ENCODE data around the gene CUBN.
"Not testable (repeated sequence)": the region's sequence is repeated elsewhere in the genome, so short reads cannot be mapped to it uniquely, and the experiment has no call there.

Gene CUBN

DNA sequence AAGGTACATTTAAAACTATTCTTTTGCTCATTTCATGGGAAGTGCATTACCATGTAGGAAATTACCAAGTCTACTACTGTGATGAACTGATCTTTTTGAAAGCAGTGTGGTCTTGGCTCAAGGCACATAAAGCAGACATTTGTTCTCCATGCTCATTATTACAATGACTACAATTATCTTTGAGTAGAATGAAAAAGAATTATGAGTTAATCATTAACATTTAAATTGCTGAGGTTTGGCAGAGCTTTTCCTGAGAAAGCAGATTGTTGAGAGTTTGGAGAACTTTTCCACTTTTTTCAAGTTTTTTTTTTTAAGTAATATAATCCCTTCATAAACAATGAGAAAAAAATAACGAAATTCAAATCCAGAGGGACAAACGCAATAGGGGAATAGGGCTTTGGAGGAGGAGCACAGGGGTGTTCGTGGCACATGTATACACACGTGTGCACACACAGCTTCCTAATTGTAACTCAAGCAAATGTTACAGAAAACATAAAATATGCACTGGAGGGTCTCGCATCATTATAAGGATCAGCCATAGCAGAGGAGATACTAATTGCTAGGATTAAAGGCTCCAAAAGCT, 8.9 kb upstream of the CUBN start:
- no peak for DNase-seq

- DNase-seq = no peak
These were observed 5.2 kb upstream of the CUBN start for GRCh38 chr10:17134737-17135260.

- DNase-seq = no peak
These were observed 4.7 kb upstream of the CUBN start for GRCh38 chr10:17134282-17134681.

GRCh38 chr10:17128261-17128660, 1.4 kb downstream of the CUBN start:
- DNase-seq = no peak

GRCh38 chr10:17126327-17126726, 3.3 kb downstream of the CUBN start:
- no peak for DNase-seq

- no peak for DNase-seq
These were observed 4.3 kb downstream of the CUBN start for GRCh38 chr10:17125206-17125893.

DNA sequence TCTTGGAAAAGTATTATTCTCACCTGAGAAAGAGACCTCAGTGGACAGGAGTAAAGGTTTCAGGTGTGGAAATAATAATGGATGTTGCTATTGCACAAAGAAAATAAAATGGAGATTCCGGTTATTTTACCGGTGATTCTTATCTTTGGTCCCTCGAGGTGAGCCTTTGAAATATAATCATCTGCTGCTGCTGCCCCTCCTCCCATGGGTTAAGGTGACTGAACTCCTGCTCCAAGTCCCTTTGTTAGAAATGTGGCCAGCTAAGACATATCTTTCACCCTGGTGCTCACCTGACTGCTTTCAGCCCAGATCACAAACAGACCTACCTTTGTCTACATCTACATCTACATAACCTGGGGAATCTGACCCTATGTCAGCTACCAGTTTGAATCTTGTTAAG, 5.7 kb downstream of the CUBN start:
- no peak for DNase-seq

DNA sequence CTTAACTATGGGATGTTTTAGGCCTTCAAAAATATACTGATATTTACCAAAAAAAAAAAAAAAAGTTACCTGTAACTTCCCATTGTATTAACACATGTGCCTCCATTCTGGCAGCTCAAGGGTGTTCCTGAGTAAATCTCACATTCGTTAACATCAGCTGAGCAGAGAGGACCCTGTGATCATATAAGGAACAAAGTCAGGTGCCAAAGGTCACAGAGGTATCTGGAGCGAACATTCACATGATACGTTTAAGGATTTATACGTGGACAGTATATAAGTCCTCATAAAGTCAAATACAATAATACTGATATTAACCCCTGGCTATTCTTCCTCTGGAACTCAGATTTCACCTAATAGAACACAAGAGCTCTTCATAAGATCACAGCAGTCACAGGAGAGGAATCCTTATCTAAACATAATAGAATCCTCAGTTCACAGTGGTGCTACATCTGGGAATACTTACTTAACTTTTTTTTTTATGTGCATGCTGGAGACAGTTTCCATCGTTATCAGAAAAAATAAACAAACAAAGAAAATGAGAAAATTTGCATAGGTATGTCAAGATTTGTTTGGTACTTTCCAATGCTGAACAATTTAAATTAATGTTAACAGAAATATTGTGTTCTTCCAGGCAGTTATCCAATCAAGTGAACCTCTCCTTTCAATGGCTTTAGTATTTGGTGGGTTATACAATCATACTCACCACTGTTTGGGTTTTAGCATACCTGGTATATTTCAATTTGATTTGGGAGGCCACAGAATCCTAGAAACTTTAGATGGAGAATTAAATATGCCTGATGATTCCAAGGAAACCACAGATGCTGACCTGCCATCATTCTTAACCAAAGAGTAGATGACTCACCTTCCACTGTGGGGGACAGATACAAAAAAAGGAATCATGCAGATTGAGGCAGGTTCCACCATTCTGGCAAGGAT, 6.6 kb downstream of the CUBN start:
- DNase-seq = no peak

DNA sequence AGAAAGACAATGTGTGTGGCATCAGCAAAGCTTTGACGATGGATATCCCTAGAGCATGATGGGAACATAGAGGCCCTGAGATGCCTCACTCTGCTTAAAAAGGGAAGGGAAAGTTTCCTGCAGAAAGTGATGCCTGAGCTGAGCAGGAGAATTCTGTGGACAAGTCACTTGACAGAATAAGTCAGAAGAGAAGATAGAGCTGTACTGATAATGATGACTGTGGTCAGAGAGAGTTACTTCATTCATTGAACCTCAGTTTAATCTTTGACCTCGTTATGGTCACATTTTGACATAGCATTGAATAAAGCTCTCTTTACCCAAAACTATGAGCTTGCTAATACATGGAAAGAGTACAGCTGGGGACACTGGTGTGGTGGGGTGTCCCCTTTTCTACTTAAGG, 7.6 kb downstream of the CUBN start:
- DNase-seq = no peak

GRCh38 chr10:17120694-17121093, 8.9 kb downstream of the CUBN start:
- no peak for DNase-seq

DNA sequence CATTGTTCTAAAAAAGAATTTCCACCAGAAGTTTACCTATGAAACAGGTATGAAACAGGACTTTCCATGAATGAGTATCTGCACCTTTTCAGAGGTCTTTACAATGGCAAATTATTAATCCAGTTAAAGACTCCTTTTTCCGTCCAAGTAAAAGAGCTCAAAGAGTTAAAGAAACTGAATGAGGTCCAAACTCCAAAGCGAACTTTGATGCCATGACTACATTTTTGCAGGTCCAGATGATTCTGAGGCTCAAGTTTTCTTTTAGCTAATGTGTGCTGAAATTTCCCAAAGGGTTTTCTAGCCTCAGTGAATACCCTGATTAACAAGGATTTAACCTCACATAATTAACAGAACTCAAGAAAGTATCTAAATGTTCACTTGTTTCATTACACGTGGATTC, 9.8 kb downstream of the CUBN start:
- no peak for DNase-seq

- no peak for DNase-seq
These were observed 13.4 kb downstream of the CUBN start for GRCh38 chr10:17116193-17116592.

- no peak for DNase-seq
These were observed 13.9 kb downstream of the CUBN start for GRCh38 chr10:17115683-17116082.

DNA sequence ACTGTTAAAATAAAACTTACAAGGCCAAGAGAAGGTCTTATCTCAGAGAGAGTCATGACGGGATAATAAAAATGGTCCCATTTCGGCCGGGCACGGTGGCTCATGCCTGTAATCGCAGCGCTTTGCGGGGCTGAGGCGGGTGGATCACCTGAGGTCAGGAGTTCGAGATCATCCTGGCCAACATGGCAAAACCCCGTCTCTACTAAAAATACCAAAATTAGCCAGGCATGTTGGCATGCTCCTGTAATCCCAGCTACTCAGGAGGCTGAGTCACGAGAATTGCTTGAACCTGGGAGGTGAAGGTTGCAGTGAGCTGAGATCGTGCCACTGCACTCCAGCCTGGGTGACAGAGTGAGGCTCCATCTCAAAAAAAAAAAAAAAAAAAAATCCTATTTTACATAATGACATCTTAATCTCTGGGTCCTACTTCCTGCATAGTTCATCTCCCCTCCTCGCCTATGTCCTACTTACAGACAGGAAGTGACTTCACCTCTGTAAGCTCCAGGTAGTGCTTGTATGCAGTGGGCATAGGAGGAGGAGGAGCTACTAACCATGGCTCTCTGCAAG, 14.7 kb downstream of the CUBN start:
- not testable (repeated sequence) for DNase-seq

- no peak for DNase-seq
These were observed 15.6 kb downstream of the CUBN start for GRCh38 chr10:17113889-17114540.

- no peak for DNase-seq
These were observed 16.3 kb downstream of the CUBN start for GRCh38 chr10:17113346-17113745.

- no peak for DNase-seq
These were observed 17.0 kb downstream of the CUBN start for GRCh38 chr10:17112566-17112965.

GRCh38 chr10:17109475-17110207, 20.0 kb downstream of the CUBN start:
- no peak for DNase-seq

DNA sequence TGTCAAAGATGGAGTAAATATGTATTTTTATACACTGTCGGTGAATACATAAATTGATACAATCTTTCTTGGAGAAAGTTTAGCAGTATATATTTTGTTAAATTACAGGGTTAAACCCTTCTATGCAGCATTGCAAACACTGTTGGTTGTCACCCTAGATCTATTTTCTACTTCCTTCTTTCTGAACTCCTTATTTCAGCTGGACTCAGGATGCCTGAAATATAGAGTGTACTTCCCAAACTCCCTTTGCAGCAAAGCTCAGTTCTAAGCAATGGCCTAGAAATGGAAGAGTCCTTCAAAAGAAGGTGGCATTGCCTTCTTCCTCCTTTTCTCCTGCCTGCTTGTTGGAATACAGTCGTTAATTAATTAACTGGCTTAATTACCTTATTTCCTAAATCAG, 20.6 kb downstream of the CUBN start:
- no peak for DNase-seq

GRCh38 chr10:17106991-17107390, 22.6 kb downstream of the CUBN start:
- no peak for DNase-seq

- no peak for DNase-seq
These were observed 27.7 kb downstream of the CUBN start for GRCh38 chr10:17101910-17102266.

GRCh38 chr10:17101257-17101909, 28.2 kb downstream of the CUBN start:
- DNase-seq = no peak
